ENCODE measurements around the gene FAM168A.

GRCh38 chr11:73415854-73416615 lies 181.9 kb downstream of the FAM168A start:
- TF ChIP-seq CTCF (IDR thresholded peaks at IDR 0.05; ENCODE audit: insufficient read depth, low read length) (no peak), GABPA (IDR thresholded peaks at IDR 0.05; ENCODE audit: low read depth) (no peak), REST (IDR thresholded peaks at IDR 0.05; ENCODE audit: insufficient replicate concordance, low read depth) (no peak), POLR2AphosphoS5 (IDR thresholded peaks at IDR 0.05; ENCODE audit: low read depth) (no peak), SPI1 (IDR thresholded peaks at IDR 0.05; ENCODE audit: borderline replicate concordance, low read depth) (no peak)

All from HL-60 (cell line).